IgD-negative memory B cell (primary cell): ENCODE results near the gene NPAS1. TPM values are rescaled to one million over a fixed set of nuclear protein-coding genes. Genes with fewer than 3 reads are reported as not detected.
A peak's percentile ranks its signal among the peaks of the same experiment; 100 is the strongest.

Experiments used
- H3K27ac Mint-ChIP-seq, 3 donors: one replicate each; pipeline ENCODE4 v1.8.0; 2020 to 2022; ENCODE audit warnings: mild to moderate bottlenecking in 3 of 3, mixed read lengths in 3 of 3, moderate library complexity in 1 of 3
- H3K27me3 Mint-ChIP-seq: one replicate; pipeline ENCODE4 v1.8.0; 2021; ENCODE audit warnings: mixed read lengths
- H3K36me3 Mint-ChIP-seq: one replicate; pipeline ENCODE4 v1.8.0; 2020; ENCODE audit warnings: mild to moderate bottlenecking, mixed read lengths
- H3K4me1 Mint-ChIP-seq, 3 donors: one replicate each; pipeline ENCODE4 v1.8.0; 2020 to 2022; ENCODE audit warnings: mixed read lengths in 3 of 3, mild to moderate bottlenecking in 1 of 3
- H3K4me3 Mint-ChIP-seq, 4 donors: one replicate each; pipeline ENCODE4 v1.8.0; 2020 to 2022; ENCODE audit warnings: mild to moderate bottlenecking in 4 of 4, mixed read lengths in 4 of 4, moderate library complexity in 3 of 4
- H3K9me3 Mint-ChIP-seq, 3 donors: one replicate each; pipeline ENCODE4 v1.8.0; 2020 to 2021; ENCODE audit warnings: mixed read lengths in 3 of 3, mild to moderate bottlenecking in 1 of 3
- polyA plus RNA-seq: library from polyadenylated mRNA; unstranded; fragments of 300-500 nt; fragmentation: Illumina TruSeq; gene quantifications from one replicate; pipeline ENCODE4 v1.2.3, GENCODE V29; 2021

The NPAS1 gene
- polyA plus RNA-seq, 1 donor from 2014 or later = 1.0 TPM

DNA sequence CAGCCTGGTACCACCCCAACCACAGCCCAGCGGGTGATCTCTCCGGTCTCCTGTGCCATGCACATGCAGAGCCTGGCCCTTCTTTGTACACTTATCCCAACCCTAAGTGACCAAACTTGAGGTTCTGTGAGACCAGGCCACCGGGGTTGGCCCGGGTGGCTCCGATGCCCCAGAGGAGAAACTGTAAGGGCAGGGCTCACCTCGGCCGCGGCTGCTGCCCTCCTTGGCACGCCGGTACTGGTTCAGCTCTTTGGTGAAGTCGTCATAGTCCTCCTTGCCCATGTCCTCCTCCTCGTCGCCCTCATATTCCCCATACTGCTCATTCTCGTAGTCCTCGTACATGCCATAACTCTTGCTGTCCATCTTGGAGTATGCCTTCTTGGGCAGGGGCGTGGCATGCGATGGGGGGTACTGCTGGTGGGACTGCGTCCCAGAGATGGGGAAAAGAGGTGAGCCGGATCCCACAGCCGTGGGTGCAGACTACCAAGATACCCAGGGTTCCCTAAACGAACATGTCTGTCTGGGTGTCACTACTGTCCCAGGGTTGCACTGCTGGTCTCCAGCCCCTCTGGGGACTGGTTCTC is 70.2 kb downstream of the NPAS1 start:
- peaks cover 20 to 26% (median 23%) of the 10 kb centered on the region in 3 donors for H3K4me1 Mint-ChIP-seq
- H3K4me3 Mint-ChIP-seq = no peak overlapping the region
- H3K27me3 Mint-ChIP-seq = no peaks in the 10 kb centered on the region
- peaks cover 8% of the 10 kb centered on the region for H3K36me3 Mint-ChIP-seq
- H3K27ac Mint-ChIP-seq = no peak overlapping the region
- H3K9me3 Mint-ChIP-seq = no peaks in the 10 kb centered on the region

- H3K27ac Mint-ChIP-seq = peak overlapping the region; percentile 72 to 94 (median 92)
These were observed 73.6 kb downstream of the NPAS1 start for GRCh38 chr19:47093254-47093653.

DNA sequence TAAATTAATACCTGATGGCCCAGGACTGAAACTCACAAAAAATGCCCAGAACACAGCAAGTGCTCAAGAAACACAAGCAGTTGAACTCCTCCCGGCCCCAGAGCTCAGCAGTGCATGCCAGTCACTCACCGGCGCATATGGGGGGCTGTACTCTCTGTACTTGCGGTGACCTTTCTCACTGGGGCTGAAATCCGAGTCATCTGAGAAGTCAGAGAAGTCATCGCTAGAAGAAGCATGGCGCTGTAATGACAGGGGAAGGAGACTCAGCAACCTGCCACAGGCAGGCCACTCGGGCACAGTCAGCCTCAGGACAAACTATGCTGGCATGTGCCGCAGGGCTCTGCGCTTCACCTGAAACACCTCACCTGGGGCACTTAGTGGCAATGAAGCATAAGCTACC is 74.2 kb downstream of the NPAS1 start:
- Mint-ChIP-seq H3K27ac (peak overlapping the region; percentile 72 to 94 (median 92)), H3K36me3 (peaks cover 4% of the 10 kb centered on the region), H3K4me1 (peaks cover 26 to 34% (median 31%) of the 10 kb centered on the region in 3 donors), H3K27me3 (no peaks in the 10 kb centered on the region), H3K9me3 (no peaks in the 10 kb centered on the region), H3K4me3 (peak overlapping the region; percentile 34 to 91 (median 74))

More at GRCh38 chr19:47093254-47093653, 73.6 kb downstream of the NPAS1 start:
- Mint-ChIP-seq H3K9me3 (no peaks in the 10 kb centered on the region), H3K4me3 (peak overlapping the region in 1 of 4 donors; percentile 91), H3K4me1 (peaks cover 26 to 34% (median 29%) of the 10 kb centered on the region in 3 donors), H3K27me3 (no peaks in the 10 kb centered on the region), H3K36me3 (peaks cover 4% of the 10 kb centered on the region)

- Mint-ChIP-seq H3K4me1 (peaks cover 26 to 34% (median 31%) of the 10 kb centered on the region in 3 donors), H3K4me3 (peak overlapping the region; percentile 42 to 91 (median 78)), H3K36me3 (peaks cover 2% of the 10 kb centered on the region), H3K27me3 (no peaks in the 10 kb centered on the region), H3K27ac (peak overlapping the region; percentile 72 to 92 (median 91)), H3K9me3 (no peaks in the 10 kb centered on the region)
These were observed 75.2 kb downstream of the NPAS1 start for GRCh38 chr19:47094557-47095475.

Other genes starting within 250 kb of the NPAS1 start
- 38.2 TPM for gene SLC1A5, start 231.2 kb upstream of the NPAS1 start, polyA plus RNA-seq
- 76.8 TPM for gene AP2S1, start 169.0 kb upstream of the NPAS1 start, polyA plus RNA-seq
- 4.4 TPM for gene ARHGAP35, start 158.8 kb upstream of the NPAS1 start, polyA plus RNA-seq
- gene TMEM160, start 28.8 kb downstream of the NPAS1 start, polyA plus RNA-seq = 144 TPM
- 3.5 TPM for gene ZC3H4, start 93.9 kb downstream of the NPAS1 start, polyA plus RNA-seq
- 77.7 TPM for gene SAE1, start 111.0 kb downstream of the NPAS1 start, polyA plus RNA-seq
- gene BBC3, start 211.4 kb downstream of the NPAS1 start, polyA plus RNA-seq = 5.1 TPM
- 16.0 TPM for gene CCDC9, start 236.7 kb downstream of the NPAS1 start, polyA plus RNA-seq